Choroid plexus epithelial cell (primary cell): ENCODE measurements around the gene EPS15.
"Not testable (repeated sequence)": the region's sequence is repeated elsewhere in the genome, so short reads cannot be mapped to it uniquely, and the experiment has no call there.

Source experiments
- DNase-seq: peaks from one replicate; pipeline ENCODE4 v3.0.0-alpha.2; 2010; ENCODE audit warnings: low read depth
- H3K4me3 ChIP-seq: 2 replicates; pipeline ENCODE4 v1.5.1; 2011; ENCODE audit warnings: low read depth, mild to moderate bottlenecking, control low read depth, low read length, moderate library complexity
- CTCF ChIP-seq: conservative IDR thresholded peaks from 2 replicates; pipeline ENCODE4 v1.5.1; 2011; ENCODE audit warnings: low read depth, mild to moderate bottlenecking, control low read depth, inconsistent platforms, low read length, moderate library complexity

EPS15 gene

GRCh38 chr1:51534447-51534846 lies 15.4 kb upstream of the EPS15 start:
- H3K4me3 ChIP-seq: no peak overlapping the region
- no peak for TF ChIP-seq CTCF
- DNase-seq: no peak

DNA sequence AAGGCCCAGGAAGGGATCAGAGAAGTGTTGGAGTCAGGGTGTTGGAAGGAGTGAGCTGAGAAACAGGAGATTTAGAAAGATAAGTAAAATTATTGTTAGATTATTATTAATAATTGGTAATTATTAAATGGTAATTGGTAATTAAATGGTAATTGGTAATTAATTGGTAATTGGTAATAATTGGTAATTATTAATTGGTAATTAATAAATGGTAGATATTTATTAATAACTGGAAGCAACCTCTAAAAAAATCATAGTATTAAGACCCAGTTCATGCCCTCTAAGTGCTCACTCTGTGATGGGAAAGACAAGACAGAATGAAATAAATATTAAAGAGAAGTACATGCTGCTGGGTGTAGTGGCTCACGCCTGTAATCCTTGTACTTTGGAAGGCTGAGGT lies 13.8 kb upstream of the EPS15 start:
- no peak for DNase-seq
- no peak for TF ChIP-seq CTCF
- no peak overlapping the region for H3K4me3 ChIP-seq

GRCh38 chr1:51530447-51530846 lies 11.4 kb upstream of the EPS15 start:
- H3K4me3 ChIP-seq, DNase-seq: not testable (repeated sequence)

GRCh38 chr1:51527144-51527543 lies 8.1 kb upstream of the EPS15 start:
- no peak for TF ChIP-seq CTCF
- no peak for DNase-seq
- H3K4me3 ChIP-seq: no peak overlapping the region

GRCh38 chr1:51526248-51526647 lies 7.2 kb upstream of the EPS15 start:
- no peak for DNase-seq
- H3K4me3 ChIP-seq: no peak overlapping the region
- TF ChIP-seq CTCF: no peak

DNA sequence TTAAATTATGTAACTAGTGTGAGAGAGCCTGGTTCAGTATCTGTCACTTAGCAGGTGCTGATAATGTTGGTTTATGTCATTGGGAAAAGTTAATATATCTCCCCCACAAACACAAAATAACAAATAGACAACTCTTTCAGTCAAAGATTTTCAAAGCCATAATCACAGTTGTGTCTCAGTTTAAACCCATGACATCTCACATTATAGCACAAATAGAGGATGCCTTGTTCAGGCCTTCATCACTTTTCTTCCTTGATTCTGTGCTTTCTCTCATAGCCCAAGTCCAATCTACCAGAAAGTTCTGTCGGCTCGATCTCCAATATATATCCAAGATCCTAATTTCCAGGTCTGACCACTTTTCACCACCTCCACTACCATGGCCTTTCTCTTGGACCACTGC lies 6.2 kb upstream of the EPS15 start:
- H3K4me3 ChIP-seq: no peak overlapping the region
- no peak for DNase-seq
- TF ChIP-seq CTCF: no peak

- no peak overlapping the region for H3K4me3 ChIP-seq
- no peak for TF ChIP-seq CTCF
- DNase-seq: no peak
Measured at GRCh38 chr1:51524817-51525216, 5.8 kb upstream of the EPS15 start.

DNA sequence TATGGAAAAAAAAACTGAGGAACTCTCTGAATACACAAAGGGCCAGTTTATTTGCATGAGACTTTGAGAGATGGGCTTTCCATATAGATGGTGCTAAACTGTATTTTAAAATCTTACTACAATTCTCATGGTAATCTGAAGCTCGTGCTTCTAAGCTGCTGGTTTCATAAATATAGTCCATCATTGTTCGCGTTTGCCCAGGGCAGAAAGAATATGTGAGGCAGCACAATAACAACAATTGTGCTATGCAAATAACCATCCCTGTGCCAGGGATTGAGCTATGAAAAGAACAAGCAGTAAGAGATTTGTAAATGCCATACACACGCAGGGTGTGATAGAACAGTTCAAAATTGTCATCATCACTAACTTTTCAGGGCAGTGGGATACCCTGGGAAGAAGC lies 4.9 kb upstream of the EPS15 start:
- DNase-seq: no peak
- no peak for TF ChIP-seq CTCF

More for the DNA sequence above, 4.9 kb upstream of the EPS15 start:
- no peak overlapping the region for H3K4me3 ChIP-seq
